K562 (cell line): ENCODE results near the gene RPS19BP1. TPM values are rescaled to one million over a fixed set of nuclear protein-coding genes. Genes with fewer than 3 reads are reported as not detected.

ENCODE experiments used
- AFF1 ChIP-seq, 2 experiments: fragments of 450-650 bp; IDR thresholded peaks; 2 replicates each; pipeline ENCODE4 v1.6.1; 2018; ENCODE audit warnings: mild to moderate bottlenecking in 2 of 2, low read depth in 1 of 2; ENCODE audit not compliant: partially characterized antibody in 2 of 2
- CHD2 ChIP-seq: IDR thresholded peaks from 2 replicates; pipeline ENCODE4 v1.6.1; 2011; ENCODE audit warnings: low read depth, low read length
- CTBP1 ChIP-seq: fragments of 450-650 bp; IDR thresholded peaks from 2 replicates; pipeline ENCODE4 v1.6.1; 2016; ENCODE audit warnings: borderline replicate concordance
- CTCF ChIP-seq, 3 experiments: IDR thresholded peaks in 2 of 3; conservative IDR thresholded peaks in 1 of 3; 2 replicates each; pipeline ENCODE4 v1.5.1; 2011 to 2012; ENCODE audit warnings: low read length in 3 of 3, mild to moderate bottlenecking in 3 of 3, control low read depth in 2 of 3, improper control_type of control experiment in 1 of 3, inconsistent platforms in 1 of 3, low read depth in 1 of 3, mixed read lengths in 1 of 3, moderate library complexity in 1 of 3; ENCODE audit not compliant: insufficient read depth in 2 of 3
- GTF2B ChIP-seq: IDR thresholded peaks from 2 replicates; pipeline ENCODE4 v1.6.1; 2011; ENCODE audit not compliant: insufficient read length; ENCODE audit errors: extremely low read depth
- HINFP ChIP-seq: fragments of 450-650 bp; conservative IDR thresholded peaks from 2 replicates; pipeline ENCODE4 v1.6.1; 2016; ENCODE audit warnings: missing genetic modification characterization, low read depth, mild to moderate bottlenecking, control low read depth, missing compliant biosample characterization
- MTF1 ChIP-seq: fragments of 250-450 bp; sonication (Bioruptor Pico); IDR thresholded peaks from 2 replicates; pipeline ENCODE4 v1.9.0; 2021; ENCODE audit warnings: moderate library complexity, mild to moderate bottlenecking, inconsistent platforms, borderline replicate concordance
- NEUROD1 ChIP-seq: fragments of 150-350 bp; IDR thresholded peaks from 2 replicates; pipeline ENCODE4 v1.6.1; 2014; ENCODE audit warnings: borderline replicate concordance, low read length, low read depth; ENCODE audit not compliant: partially characterized antibody
- PHB2 ChIP-seq: fragments of 450-650 bp; IDR thresholded peaks from 2 replicates; pipeline ENCODE4 v1.6.1; 2017; ENCODE audit warnings: low read depth
- POLR2H ChIP-seq: IDR thresholded peaks from 2 replicates; pipeline ENCODE4 v1.6.1; 2016; ENCODE audit warnings: missing genetic modification characterization, low read depth, mild to moderate bottlenecking, control low read depth, missing compliant biosample characterization, moderate library complexity
- SMAD3 ChIP-seq: fragments of 450-650 bp; formaldehyde crosslinking; conservative IDR thresholded peaks from 2 replicates; pipeline ENCODE4 v1.4.0; 2020; ENCODE audit warnings: mild to moderate bottlenecking
- SMARCA5 ChIP-seq: fragments of 450-650 bp; IDR thresholded peaks from 2 replicates; pipeline ENCODE4 v1.6.1; 2016
- SNRNP70 ChIP-seq: fragments of 200-400 bp; formaldehyde crosslinking; optimal IDR thresholded peaks from 2 replicates; pipeline ENCODE3; 2017; ENCODE audit warnings: low read depth, low read length
- TEAD2 ChIP-seq: fragments of 450-650 bp; IDR thresholded peaks from 2 replicates; pipeline ENCODE4 v1.6.1; 2016; ENCODE audit warnings: missing genetic modification characterization, control low read depth, missing compliant biosample characterization
- ZFP30 ChIP-seq: fragments of 250-450 bp; sonication (Bioruptor Pico); IDR thresholded peaks from 2 replicates; pipeline ENCODE4 v1.8.0; 2022; ENCODE audit warnings: moderate library complexity, mild to moderate bottlenecking, inconsistent platforms, borderline replicate concordance
- ZNF24 ChIP-seq: fragments of 450-650 bp; IDR thresholded peaks from 2 replicates; pipeline ENCODE4 v1.6.1; 2016
- ZNF507 ChIP-seq: conservative IDR thresholded peaks from 2 replicates; pipeline ENCODE4 v1.6.1; 2017; ENCODE audit warnings: missing genetic modification characterization, missing compliant biosample characterization
- polyA plus RNA-seq, 8 experiments: library from polyadenylated mRNA; depleted of rRNA in 4 of 8; stranded (reverse) in 5 of 8; unstranded in 3 of 8; fragments of >200 nt; fragmentation: Nextera tagmentation in 2 of 8; fragmentation: Illumina TruSeq in 1 of 8; extraction: Ambion mirVana in 2 of 8; extraction: Trizol in 1 of 8; gene quantifications; 2 replicates each; pipeline versions ENCODE4 v1.2.1 to v1.2.3, GENCODE V29; 2011 to 2014; ENCODE audit warnings: inconsistent platforms in 1 of 8, missing spikeins in 1 of 8
- total RNA-seq, 7 experiments: library from RNA; depleted of rRNA in 6 of 7; stranded (reverse); fragments of >200 nt in 6 of 7; fragmentation: Illumina TruSeq in 2 of 7; extraction: Trizol in 2 of 7; gene quantifications; 2 replicates each; pipeline versions ENCODE4 v1.2.1 to v1.2.3, GENCODE V29; 2011 to 2021; ENCODE audit warnings: low replicate concordance in 1 of 7

The RPS19BP1 gene
- total and polyA plus RNA-seq, 9 of the 15 experiments (the other 6 are each of a cell fraction or from before 2014, with no cell fraction given) = 3.0 to 223 (median 84.3) TPM

- TF ChIP-seq AFF1 (IDR thresholded peaks at IDR 0.05; ENCODE audit: low read depth in 1 of 2, partially characterized antibody in 2 of 2) (no peak), PHB2 (no peak), POLR2H (no peak), NEUROD1 (peak; percentile 100), SMARCA5 (no peak), CHD2 (no peak), ZFP30 (CRISPR knock-in tag) (no peak), GTF2B (no peak), CTBP1 (peak; percentile 68; the same call in 1 of the 2 replicates), SMAD3 (0 out of 2 replicates have a peak, but pooled peaks have one; percentile 59), HINFP (tag) (no peak), ZNF24 (peak; percentile 73; the same call in 1 of the 2 replicates), CTCF (IDR thresholded peaks at IDR 0.05 in 2 of 3, conservative IDR thresholded peaks at IDR 0.05 in 1 of 3; ENCODE audit: insufficient read depth in 2 of 3, low read depth in 1 of 3, low read length in 3 of 3) (peak; percentile 93 to 97 (median 93)), TEAD2 (tag) (no peak), SNRNP70 (no peak), MTF1 (no peak), ZNF507 (no peak)
These were observed 3.7 kb downstream of the RPS19BP1 start (continued) for GRCh38 chr22:39528681-39529486.
